Activated CD8-positive, alpha-beta memory T cell treated with anti-CD3 and anti-CD28 coated beads, Interleukin-2, amount 10 ng/mL, durations not matched to agents 7 days and 5 days (primary cell): Measurements from ENCODE around the gene PNLIP. TPM values are rescaled to one million over a fixed set of nuclear protein-coding genes. Genes with fewer than 3 reads are reported as not detected.

Experiments
- ATAC-seq: fragments of 150-1000 bp; cut with Tn5 transposase; one replicate; pipeline ENCODE4 v1.10.0; 2021; ENCODE audit warnings: moderate library complexity
- CTCF ChIA-PET: fragments of 350-600 bp; sonication (Branson Sonifier 250); formaldehyde crosslinking; loops from one replicate; lab custom pipeline; 2021; ENCODE audit warnings: antibody characterized with exemption; lab: Charles Lee
- DNase-seq: peaks from one replicate; pipeline ENCODE4 v3.0.0-alpha.2; 2020
- H3K27ac Mint-ChIP-seq: one replicate; pipeline ENCODE4 v1.8.0; 2021; ENCODE audit warnings: mild to moderate bottlenecking, mixed read lengths
- H3K27me3 Mint-ChIP-seq: one replicate; pipeline ENCODE4 v1.8.0; 2021; ENCODE audit warnings: mixed read lengths
- H3K36me3 Mint-ChIP-seq: one replicate; pipeline ENCODE4 v1.8.0; 2021; ENCODE audit warnings: mild to moderate bottlenecking, mixed read lengths
- H3K4me1 Mint-ChIP-seq: one replicate; pipeline ENCODE4 v1.8.0; 2021; ENCODE audit warnings: mixed read lengths
- H3K4me3 Mint-ChIP-seq: one replicate; pipeline ENCODE4 v1.8.0; 2021; ENCODE audit warnings: mild to moderate bottlenecking, moderate library complexity, mixed read lengths
- H3K9me3 Mint-ChIP-seq: one replicate; pipeline ENCODE4 v1.8.0; 2022; ENCODE audit warnings: low read depth, mixed read lengths
- total RNA-seq, 2 experiments: library from RNA; stranded (reverse); gene quantifications; one replicate each; pipeline ENCODE4 v1.2.3, GENCODE V29; 2021

PNLIP gene
- total RNA-seq, 2 experiments from 2014 or later = not detected

DNA sequence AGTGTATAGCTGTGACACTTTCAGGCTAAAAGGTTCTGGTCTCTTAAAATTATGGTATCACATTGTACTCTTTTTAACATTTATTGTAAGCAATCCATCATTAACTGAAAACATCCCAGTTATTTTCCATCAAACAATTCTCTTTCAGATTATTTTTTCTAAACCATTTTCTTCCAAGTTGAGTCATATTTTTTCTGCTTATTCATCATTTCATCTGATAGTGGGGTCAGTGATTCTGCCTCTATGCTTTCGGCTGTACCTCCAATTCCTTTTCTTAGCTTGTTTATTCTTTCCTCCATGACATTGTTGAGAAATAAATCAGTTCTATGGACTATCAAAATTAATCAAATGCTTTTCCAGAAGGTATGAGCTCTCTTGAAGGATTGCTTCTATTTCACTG, 609 bp upstream of the PNLIP start:
- Mint-ChIP-seq H3K4me3 (no peak overlapping the region), H3K27me3 (no peaks in the 10 kb centered on the region), H3K9me3 (no peaks in the 10 kb centered on the region), H3K27ac (no peak overlapping the region), H3K4me1 (no peaks in the 10 kb centered on the region), H3K36me3 (no peaks in the 10 kb centered on the region)
- DNase-seq = no peak
- CTCF ChIA-PET = no interaction called here
- no peak for ATAC-seq

DNA sequence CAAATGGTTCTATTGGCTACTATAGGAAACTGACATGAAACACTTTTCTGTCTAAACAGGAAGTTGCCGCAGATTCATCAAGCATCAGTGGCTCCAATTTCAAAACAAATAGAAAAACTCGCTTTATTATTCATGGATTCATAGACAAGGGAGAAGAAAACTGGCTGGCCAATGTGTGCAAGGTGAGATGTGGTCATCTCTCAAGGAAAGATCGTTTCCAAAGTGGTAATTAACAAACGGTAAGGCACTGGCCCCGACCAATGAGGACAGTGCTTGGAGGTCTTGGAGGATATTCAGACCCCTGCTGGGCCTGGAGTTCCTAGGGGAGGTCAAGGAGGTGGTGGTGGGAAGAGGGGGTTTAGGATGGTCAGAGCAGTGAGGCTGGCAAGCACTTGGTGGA, 2.6 kb downstream of the PNLIP start:
- Mint-ChIP-seq H3K36me3 (no peaks in the 10 kb centered on the region), H3K4me1 (no peaks in the 10 kb centered on the region), H3K4me3 (no peak overlapping the region), H3K9me3 (no peaks in the 10 kb centered on the region), H3K27me3 (no peaks in the 10 kb centered on the region), H3K27ac (no peak overlapping the region)
- ATAC-seq = no peak
- no peak for DNase-seq
- CTCF ChIA-PET = no interaction called here

DNA sequence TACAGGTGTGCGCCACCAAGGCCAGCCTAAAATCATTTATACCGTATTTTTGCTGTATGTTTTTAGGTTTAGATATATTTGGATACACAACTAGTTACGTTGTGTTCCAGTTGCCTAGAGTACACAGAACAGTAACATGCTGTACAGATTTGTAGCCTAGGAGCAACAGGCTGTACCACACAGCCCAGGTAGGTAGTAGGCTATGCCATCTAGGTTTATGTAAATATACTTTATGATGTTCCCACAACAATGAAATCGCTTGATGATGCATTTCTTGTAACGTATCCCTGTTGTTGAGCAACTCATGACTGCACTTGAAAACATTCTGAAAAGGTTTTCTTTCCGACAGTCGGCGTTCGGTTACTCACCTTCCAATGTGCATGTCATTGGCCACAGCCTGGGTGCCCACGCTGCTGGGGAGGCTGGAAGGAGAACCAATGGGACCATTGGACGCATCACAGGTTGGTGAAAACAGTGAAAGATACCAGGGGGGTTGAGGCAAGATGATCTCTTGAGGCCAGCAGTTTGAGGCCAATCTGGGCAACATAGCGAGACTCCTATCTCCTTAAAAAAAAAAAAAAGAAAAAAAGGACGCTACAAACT, 7.7 kb downstream of the PNLIP start:
- H3K9me3 Mint-ChIP-seq = no peaks in the 10 kb centered on the region
- no peaks in the 10 kb centered on the region for H3K36me3 Mint-ChIP-seq

DNA sequence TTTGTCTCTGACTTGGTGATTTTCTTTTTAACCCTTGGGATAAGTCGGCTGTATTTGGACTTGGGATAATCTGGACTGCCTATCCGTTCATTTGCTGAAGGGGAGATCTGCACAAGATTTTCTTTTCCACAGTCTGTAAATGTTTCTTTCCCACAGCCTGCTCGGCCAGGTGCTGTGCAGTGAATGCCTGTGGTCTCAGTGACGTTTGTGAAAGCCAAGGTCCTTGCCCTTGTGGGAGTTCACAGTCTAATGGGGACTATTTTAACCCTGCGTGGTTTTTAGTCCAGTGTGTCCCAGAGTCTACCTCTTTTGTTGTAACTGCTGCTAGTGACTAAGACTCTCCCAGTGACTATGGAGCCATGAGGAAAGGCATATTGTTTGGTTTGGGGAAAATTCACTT, 8.9 kb downstream of the PNLIP start:
- CTCF ChIA-PET = no interaction called here
- ATAC-seq = no peak
- no peaks in the 10 kb centered on the region for H3K9me3 Mint-ChIP-seq
- H3K36me3 Mint-ChIP-seq = no peaks in the 10 kb centered on the region
- no peaks in the 10 kb centered on the region for H3K4me1 Mint-ChIP-seq
- no peak for DNase-seq
- H3K27me3 Mint-ChIP-seq = no peaks in the 10 kb centered on the region
- H3K27ac Mint-ChIP-seq = no peak overlapping the region
- no peak overlapping the region for H3K4me3 Mint-ChIP-seq

More for the DNA sequence above, 7.7 kb downstream of the PNLIP start:
- CTCF ChIA-PET = no interaction called here
- Mint-ChIP-seq H3K4me3 (no peak overlapping the region), H3K4me1 (no peaks in the 10 kb centered on the region), H3K27ac (no peak overlapping the region), H3K27me3 (no peaks in the 10 kb centered on the region)
- ATAC-seq (no peak), DNase-seq (no peak)

- H3K36me3 Mint-ChIP-seq = no peaks in the 10 kb centered on the region
- H3K9me3 Mint-ChIP-seq = no peaks in the 10 kb centered on the region
- CTCF ChIA-PET = no interaction called here
- no peaks in the 10 kb centered on the region for H3K4me1 Mint-ChIP-seq
- H3K27me3 Mint-ChIP-seq = no peaks in the 10 kb centered on the region
- no peak overlapping the region for H3K4me3 Mint-ChIP-seq
- H3K27ac Mint-ChIP-seq = no peak overlapping the region
- ATAC-seq (no peak), DNase-seq (no peak)
Observed at GRCh38 chr10:116555880-116556279, 10.1 kb downstream of the PNLIP start.

GRCh38 chr10:116557305-116557880, 11.7 kb downstream of the PNLIP start:
- no peaks in the 10 kb centered on the region for H3K36me3 Mint-ChIP-seq
- DNase-seq (no peak), ATAC-seq (no peak)
- CTCF ChIA-PET = no interaction called here
- no peaks in the 10 kb centered on the region for H3K9me3 Mint-ChIP-seq
- no peaks in the 10 kb centered on the region for H3K4me1 Mint-ChIP-seq
- H3K27ac Mint-ChIP-seq = no peak overlapping the region
- no peaks in the 10 kb centered on the region for H3K27me3 Mint-ChIP-seq
- H3K4me3 Mint-ChIP-seq = no peak overlapping the region

GRCh38 chr10:116565534-116565933, 19.8 kb downstream of the PNLIP start:
- Mint-ChIP-seq H3K9me3 (peaks cover 2% of the 10 kb centered on the region), H3K27ac (no peak overlapping the region), H3K27me3 (no peaks in the 10 kb centered on the region), H3K4me1 (no peaks in the 10 kb centered on the region), H3K4me3 (no peak overlapping the region), H3K36me3 (no peaks in the 10 kb centered on the region)
- DNase-seq = no peak
- ATAC-seq = no peak
- CTCF ChIA-PET = no interaction called here

DNA sequence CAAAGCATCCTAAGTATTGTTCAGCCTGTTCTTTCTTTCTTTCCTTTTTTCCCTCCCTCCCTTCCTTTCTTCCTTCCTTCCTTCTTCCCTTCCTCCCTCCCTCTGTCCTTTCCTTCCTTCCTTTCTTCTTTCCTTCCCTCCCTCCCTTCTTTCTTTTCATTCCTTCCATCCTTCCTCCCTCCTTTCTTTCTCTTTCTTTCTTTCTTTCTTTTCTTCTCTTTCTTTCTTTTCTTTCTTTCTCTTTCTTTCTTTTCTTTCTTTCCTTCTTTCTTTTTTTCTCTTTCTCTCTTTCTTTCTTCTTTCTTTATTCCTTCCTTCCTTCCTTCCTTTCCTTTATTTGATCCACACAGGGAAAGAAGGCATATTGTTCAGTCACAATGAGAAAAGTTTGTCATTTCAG, 21.2 kb downstream of the PNLIP start:
- CTCF ChIA-PET = no interaction called here
- no peak overlapping the region for H3K4me3 Mint-ChIP-seq
- H3K9me3 Mint-ChIP-seq = peaks cover 2% of the 10 kb centered on the region
- no peak overlapping the region for H3K27ac Mint-ChIP-seq
- no peaks in the 10 kb centered on the region for H3K36me3 Mint-ChIP-seq
- H3K27me3 Mint-ChIP-seq = no peaks in the 10 kb centered on the region
- DNase-seq (no peak), ATAC-seq (no peak)
- H3K4me1 Mint-ChIP-seq = no peaks in the 10 kb centered on the region

- H3K9me3 Mint-ChIP-seq = peaks cover 2% of the 10 kb centered on the region
- no peaks in the 10 kb centered on the region for H3K27me3 Mint-ChIP-seq
- CTCF ChIA-PET = no interaction called here
- ATAC-seq (no peak), DNase-seq (no peak)
- H3K4me3 Mint-ChIP-seq = no peak overlapping the region
- no peaks in the 10 kb centered on the region for H3K36me3 Mint-ChIP-seq
- H3K4me1 Mint-ChIP-seq = no peaks in the 10 kb centered on the region
- no peak overlapping the region for H3K27ac Mint-ChIP-seq
Observed at GRCh38 chr10:116567335-116567734, 21.6 kb downstream of the PNLIP start.

DNA sequence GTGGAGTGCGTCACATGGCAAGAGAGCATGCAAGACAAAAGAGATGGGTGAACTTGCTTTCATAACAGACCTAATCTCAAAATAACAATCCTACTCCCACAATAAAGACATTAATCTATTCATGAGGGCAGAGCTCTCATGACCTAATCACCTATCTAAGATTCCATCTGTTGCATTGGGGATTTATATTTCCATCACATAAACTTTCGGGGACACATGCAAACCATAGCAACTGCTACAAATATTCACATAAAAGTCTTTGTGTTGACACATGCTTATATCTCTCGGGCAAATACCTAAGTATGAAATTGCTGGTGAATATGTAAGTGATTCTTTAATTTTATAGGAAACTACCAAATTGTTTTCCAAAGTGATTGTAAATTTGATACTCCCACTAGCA, 29.1 kb downstream of the PNLIP start:
- no peaks in the 10 kb centered on the region for H3K27me3 Mint-ChIP-seq
- no peak overlapping the region for H3K27ac Mint-ChIP-seq
- H3K4me1 Mint-ChIP-seq = no peaks in the 10 kb centered on the region
- H3K36me3 Mint-ChIP-seq = no peaks in the 10 kb centered on the region
- H3K4me3 Mint-ChIP-seq = no peak overlapping the region
- DNase-seq = no peak
- H3K9me3 Mint-ChIP-seq = no peaks in the 10 kb centered on the region
- ATAC-seq = no peak
- CTCF ChIA-PET = no interaction called here

GRCh38 chr10:116587878-116588591, 42.3 kb downstream of the PNLIP start:
- CTCF ChIA-PET = no interaction called here
- no peak for DNase-seq
- Mint-ChIP-seq H3K4me1 (no peaks in the 10 kb centered on the region), H3K36me3 (no peaks in the 10 kb centered on the region), H3K27ac (no peak overlapping the region), H3K9me3 (no peaks in the 10 kb centered on the region), H3K27me3 (no peaks in the 10 kb centered on the region), H3K4me3 (no peak overlapping the region)
- no peak for ATAC-seq

GRCh38 chr10:116588995-116589394, 43.3 kb downstream of the PNLIP start:
- Mint-ChIP-seq H3K36me3 (no peaks in the 10 kb centered on the region), H3K4me1 (no peaks in the 10 kb centered on the region), H3K4me3 (no peak overlapping the region), H3K27ac (no peak overlapping the region), H3K9me3 (no peaks in the 10 kb centered on the region), H3K27me3 (no peaks in the 10 kb centered on the region)
- DNase-seq (no peak), ATAC-seq (no peak)
- CTCF ChIA-PET = no interaction called here

- H3K9me3 Mint-ChIP-seq = no peaks in the 10 kb centered on the region
- H3K27me3 Mint-ChIP-seq = no peaks in the 10 kb centered on the region
- DNase-seq = no peak
- H3K36me3 Mint-ChIP-seq = no peaks in the 10 kb centered on the region
- no peak for ATAC-seq
- CTCF ChIA-PET = no interaction called here
- H3K4me1 Mint-ChIP-seq = no peaks in the 10 kb centered on the region
- no peak overlapping the region for H3K27ac Mint-ChIP-seq
- no peak overlapping the region for H3K4me3 Mint-ChIP-seq
Observed at GRCh38 chr10:116589926-116590325, 44.2 kb downstream of the PNLIP start.
